ENCODE results near the gene LHX6.

Gene LHX6

DNA sequence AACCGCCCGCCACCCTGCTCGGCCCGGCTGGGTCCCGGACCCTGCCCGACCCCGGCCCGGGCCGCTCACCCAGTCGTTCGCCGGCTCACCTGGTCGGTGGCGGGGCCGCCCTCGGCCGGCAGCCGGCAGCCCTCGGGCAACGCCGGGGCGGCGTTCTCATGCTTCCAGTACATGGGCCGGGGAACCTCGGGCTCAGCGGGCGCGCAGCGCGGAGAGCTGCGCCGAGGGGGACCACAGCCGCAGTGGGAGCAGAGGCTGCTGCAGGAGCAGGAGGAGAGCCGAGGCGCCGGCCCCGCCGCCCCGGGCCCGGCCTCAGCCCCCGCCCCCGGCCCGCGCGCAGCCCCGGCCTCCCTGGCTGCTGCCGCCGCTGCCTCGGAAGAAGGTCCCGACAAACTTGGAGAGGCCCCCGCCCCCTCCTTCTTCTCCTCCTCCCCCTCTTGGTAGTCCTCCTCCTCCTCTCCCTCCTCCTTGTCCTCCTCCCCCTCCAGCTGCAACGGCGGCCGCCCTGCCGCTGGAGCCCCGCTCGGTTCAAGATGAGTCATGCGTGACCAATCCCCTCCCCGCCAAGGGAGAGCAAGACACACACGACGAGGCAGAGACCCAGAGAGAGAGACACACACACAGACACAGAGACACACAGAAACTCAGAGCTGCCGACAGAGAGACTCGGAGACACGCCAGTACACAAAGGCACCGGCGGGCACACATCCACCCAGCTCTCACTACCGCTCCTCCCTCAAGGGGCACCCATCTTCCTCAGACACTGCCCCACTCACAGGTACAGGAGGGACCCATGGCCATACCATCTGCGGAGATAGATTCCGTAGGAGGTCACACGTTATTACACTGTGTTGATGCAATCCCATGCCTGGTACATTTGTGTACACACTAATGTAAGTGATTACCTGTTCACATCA is at the start of gene LHX6:
Gene LHX6 (minus strand): TSS at position 390 of the 917 bp plus-strand sequence. CDS start 217 bp downstream, at position 173.
- DNase-seq: no peak

DNA sequence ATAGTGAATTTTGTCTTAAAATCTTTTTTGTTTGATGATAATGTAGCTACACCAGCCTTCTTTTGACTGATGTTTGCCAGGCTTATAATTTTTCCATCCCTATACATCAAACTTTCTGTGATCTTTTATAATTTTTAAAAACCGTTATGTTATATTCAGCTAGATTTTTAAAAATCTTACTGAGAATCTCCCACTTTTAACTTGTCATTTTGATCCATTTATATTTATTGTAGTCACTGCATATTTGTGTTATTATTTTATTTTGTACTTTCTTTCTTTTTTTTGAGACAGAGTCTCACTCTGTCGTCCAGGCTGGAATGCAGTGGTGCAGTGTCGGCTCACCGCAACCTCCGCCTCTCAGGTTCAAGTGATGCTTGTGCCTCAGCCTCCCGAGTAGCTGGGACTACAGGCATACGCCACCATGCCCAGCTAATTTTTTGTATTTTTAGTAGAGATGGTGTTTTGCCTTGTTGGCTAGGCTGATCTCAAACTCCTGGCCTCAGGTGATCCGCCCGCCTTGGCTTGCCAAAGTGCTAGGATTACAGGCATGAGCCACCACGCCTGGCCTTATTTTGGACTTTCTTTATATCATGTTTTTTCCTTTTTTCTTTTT is 48.6 kb upstream of the LHX6 start:
- DNase-seq: no peak

DNA sequence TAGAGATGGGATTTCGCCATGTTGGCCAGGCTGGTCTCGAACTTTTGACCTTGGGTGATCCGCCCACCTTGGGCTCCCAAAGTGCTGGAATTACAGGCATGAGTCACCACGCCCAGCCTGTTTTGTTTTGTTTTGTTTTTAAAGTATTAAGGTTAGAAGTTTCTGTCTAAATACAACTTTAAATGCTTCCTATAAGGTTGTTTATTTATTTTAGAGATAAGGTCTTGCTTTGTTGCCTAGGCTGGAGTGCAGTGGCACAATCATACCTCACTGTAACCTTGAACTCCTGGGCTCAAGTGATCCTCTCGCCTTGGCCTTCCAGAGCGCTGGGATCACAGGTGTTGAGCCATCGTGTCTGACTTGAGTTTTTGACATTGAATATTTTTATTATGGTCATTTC is 47.3 kb upstream of the LHX6 start:
- no peak for DNase-seq

DNA sequence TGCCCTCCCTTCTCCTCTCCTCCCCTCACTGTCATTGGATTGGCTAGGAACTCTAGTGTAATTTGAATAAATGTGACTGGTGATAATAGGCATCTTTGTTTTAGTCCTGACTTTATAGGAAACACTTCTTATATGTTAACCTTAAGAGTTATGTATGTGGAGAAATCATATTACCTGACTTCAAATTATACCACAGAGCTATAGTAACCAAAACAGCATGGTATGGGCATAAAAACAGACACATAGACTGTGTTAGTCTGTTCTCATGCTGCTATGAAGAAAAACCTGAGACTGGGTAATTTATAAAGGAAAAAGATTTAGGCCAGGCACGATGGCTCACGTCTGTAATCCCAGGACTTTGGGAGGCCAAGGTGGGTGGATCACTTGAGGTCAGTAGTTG is 45.3 kb upstream of the LHX6 start:
- DNase-seq: no peak

DNA sequence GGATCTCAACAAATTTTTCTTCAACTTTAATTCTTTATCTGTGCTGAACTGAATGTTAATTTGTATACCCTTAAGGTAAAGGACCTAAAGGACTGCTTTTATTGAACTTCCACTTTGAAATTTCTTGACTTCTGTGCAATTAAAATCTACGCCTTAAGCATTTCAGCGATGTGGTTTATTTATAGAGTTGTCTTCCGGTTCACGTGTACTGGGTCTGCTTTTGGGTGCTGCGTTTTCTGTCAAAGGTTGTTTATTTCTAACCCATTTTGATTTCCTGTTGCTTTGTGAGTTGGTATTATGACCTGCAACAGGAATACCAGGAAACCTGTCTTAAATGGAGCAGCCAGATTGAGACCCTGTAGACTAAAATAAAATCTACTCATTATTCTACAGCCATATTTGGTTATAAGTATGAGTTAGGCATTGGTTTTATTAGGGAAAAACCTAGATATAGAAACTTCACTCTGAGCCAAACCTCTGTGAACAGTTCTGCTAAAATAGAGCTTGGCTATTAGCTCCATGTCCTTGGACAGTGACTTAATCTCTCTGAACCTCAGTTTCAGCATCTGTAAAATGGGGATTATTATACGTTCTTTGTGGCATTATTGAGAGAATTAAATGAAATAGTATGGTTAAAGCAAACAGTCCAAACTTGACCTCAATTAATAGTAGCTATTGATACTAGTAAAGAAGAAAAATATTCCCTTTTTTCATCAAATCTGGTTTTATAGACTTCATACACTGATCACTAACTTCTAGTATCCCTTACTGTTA is 39.5 kb upstream of the LHX6 start:
- no peak for DNase-seq

DNA sequence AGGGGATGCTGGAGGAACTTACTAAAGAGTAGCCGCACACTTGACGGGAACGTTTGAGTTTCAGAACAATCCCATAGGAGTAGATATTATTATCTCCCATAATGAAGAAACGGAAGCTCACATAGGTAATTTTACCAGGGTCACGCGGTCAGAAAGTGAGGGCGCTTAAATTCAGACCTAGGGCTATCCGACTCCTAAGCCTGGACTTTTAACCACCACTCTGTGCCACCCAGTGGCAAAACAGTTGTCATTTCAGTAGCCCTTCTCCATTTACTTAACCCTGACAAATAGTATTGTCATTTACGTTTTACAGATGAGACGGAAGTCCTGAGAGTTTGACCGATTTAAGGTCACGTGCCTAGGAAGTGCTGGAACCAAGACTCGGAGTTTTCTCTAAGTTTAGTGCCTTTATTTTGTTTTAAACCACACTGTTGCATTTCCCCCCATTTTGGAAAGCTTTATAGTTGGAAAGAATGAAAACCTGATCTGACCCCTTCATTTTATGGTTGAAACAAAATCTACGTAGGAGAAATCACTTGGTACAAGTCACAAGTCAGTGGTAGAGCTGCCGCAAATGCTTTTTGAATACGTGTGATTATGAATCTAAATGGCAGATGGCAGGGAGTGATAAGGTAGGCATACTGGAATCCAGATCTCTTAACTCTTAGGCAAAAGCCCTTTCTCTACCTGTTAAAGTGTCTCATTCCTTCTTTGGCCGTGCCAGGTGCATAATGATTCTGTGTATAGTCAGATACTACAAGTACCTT is 36.6 kb upstream of the LHX6 start:
- no peak for DNase-seq

DNA sequence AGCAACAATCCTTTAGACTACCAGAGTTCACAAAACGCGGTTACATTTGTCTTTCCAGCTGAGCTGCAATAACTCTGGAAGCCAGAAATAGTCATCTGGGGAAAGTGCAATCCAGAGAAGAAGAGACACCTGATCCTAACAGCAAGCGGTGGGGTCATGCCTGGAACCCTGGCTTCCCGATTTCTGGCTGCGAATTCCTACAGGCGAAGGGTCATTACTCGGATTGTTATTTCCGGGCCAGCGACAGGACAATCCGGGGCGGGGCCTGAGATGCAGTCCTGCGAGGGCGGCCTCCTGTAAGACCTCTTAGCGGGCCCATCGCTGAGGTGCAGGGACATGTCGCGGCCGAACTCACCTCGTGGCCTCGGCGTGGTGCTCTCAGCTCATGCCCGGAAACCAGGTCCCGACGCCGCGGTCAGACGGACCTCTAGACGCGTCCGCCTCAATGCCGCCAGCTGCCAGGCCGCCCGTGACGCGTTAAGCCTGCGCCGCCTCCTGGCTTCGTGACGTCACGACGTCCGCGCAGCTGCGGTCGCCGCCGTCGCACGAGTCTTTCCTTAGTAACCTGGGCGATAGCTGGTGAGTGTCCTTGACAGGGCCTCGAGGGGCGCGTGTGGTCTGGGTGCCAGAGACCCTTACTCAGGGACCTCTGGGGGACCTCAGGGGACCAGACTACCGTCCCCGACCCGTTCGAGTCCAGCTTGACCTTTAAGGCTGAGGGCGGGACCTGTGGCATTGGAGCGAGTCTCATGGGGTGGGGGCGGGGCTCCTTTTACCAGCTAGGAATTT is 35.8 kb upstream of the LHX6 start, which contains the start of the genes MRRF and RBM18:
Gene MRRF (plus strand): TSS at position 523 of the 789 bp plus-strand sequence. CDS start 6,010 bp downstream, outside the sequence.
Gene RBM18 (minus strand): TSS at position 481 of the 789 bp plus-strand sequence. CDS start 3,348 bp downstream, outside the sequence.
- DNase-seq: peak; percentile 87

DNA sequence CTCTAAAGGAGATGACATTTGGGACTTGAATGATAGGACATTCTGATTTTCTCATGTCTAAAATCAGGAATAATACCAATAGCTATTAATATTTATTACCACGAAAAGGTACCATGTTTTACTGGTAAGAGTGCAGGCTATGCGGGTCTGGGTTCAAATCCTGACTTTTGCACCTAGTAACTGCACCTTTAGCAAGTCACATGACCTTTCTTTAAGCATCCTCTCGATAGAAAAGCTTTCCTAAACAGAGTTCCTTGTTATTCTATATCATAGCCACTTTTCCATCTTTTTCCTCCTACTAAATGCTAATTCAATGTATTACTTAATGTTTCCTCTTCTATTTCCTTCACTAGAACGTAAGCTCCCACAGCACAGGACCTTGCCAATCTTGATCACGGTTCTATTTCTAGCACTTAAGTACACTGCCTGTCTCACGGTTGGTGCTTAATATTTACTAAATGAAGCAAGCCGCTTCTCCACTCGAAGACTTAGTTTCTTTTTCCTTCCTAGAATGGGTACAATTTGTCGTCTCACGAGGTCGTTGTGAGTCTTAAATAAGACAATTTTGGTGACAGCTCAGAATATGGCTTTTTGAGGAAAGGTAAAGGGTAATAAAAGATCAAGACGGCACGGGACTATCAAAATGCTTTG is 35.1 kb upstream of the LHX6 start:
- DNase-seq: no peak

DNA sequence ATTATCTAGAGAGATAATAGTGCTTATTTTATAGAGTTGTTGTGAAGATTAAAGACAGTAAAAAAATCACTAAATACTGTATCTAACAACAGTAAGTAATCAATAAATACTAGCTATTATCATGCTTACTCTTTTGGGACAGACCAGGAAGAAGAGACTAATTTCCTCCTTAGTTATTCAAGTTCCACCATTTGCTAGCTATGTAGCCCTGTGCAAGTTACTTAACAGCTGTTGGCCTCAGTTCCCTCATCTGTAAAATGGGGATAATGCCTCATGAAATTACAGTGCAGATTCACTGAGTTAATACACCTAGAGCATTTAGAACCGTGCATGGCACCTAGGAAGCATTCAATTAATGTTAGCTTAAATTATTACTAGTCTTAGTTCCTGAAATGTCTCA is 33.3 kb upstream of the LHX6 start:
- no peak for DNase-seq

DNA sequence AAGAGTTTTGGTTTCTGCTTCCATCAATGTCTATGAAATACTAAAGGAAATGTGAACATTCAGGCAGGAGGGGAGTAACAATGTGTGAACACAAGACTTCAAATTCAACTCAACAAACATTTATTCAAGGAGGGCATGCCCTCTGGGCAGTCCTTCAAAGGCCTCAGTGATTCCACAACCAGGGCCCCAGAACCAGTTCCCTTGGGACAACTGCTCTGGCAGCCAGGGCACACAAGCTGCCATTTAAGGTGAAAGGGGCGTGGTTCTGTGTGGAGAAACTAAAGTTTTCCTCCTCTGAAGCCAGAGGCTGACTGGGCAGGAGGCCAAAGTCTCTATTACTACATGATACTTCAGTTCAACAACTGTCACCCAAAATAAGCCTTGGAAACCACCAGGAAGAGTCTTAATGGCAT is 32.7 kb upstream of the LHX6 start:
- no peak for DNase-seq

DNA sequence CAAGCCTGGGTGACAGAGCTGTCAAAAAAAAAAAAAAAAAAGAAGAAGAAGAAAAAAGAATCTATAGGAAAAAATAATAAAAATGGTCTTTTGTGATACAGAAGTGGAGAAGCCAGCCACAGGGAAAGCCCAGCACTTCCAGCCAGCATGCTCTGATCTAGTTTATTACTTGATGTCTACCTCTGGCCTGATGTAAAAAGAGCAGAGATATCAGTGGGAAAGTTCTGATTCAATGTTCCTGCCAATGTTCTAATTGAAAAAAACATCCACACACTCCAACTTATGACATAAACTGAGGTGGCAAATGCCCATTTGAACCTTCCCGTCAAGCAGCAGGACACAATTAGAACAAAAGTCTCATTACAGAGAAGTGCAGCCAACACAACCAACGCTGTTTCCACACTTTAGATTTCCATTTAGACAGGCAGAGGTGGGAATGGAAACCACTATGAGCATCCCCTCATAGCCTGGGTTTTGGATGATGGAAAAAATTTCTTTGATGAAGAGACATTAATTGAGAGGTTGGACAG is 30.2 kb upstream of the LHX6 start:
- no peak for DNase-seq

DNA sequence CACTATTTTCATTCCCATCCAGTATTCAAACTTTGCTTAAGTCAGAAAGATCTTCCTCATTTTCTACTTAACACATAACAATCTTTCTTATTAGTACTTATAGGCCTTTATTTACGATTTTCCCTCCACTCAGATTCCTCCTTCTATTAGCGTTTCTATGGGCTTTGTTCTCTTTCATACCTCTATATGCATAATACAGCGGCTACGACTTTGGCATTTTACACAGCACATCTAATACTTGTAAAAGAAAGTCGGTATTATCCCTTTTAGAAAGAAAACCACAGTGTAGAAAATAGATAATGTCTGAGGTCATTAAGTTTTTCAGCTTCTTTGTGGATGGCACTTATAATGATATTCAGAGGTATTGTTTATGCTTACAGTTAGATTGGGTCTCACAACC is 27.4 kb upstream of the LHX6 start:
- DNase-seq: no peak

DNA sequence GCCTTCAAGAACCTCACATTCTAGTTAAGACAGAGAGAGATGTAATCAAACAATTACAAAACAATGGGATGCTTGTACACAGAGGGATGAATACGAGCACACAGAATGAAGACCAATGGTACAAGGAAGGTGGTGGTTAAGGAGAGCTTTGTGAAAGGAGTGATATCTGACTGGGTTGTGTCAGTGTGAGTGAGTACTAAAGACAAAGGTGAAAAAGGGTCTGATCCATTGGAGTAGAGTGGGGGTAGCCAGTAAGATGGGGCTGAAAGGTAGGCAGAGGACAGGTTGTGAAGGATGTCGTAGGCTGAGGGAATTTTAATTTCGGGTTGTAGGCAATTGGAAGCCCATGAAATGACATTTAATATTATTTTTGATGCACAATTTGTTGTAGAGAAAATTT is 26.0 kb upstream of the LHX6 start:
- DNase-seq: no peak

DNA sequence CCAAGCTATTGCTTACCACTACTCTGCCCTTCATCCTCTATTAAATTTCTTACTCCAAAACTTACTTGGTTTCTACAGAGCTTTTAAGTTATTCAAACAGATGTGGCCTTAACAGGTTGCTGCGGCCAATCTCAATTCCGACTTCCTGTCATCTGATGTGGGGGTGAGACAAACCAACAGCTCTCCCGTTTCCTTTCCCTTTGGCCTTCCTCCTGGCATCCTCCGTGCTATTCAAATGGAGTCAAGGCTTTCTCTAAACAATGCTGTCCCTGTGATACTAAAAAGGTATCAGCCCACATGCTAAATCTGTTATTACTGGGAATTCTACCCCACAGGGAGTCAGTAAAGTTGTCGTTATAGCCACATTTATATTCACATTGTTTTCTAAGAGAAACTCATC is 24.0 kb upstream of the LHX6 start:
- no peak for DNase-seq

DNA sequence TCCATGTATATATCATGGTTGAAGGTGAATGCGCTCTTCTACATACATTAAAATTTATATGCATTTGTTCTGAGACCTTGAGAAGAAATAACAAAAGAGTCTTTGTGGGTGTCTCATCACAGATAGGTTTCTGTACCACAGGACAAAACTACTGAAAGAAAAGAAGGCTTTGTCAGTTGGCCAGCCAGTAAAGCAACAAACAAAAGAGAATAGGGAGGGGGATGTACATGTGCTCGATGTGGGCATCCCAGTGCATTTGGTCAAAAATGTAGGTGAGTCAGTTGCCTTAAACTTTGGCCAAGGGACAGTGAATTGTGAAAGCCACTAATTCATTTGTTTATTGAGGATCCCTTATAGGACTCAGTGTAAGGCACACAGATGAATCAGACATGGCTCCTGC is 22.6 kb upstream of the LHX6 start:
- no peak for DNase-seq

DNA sequence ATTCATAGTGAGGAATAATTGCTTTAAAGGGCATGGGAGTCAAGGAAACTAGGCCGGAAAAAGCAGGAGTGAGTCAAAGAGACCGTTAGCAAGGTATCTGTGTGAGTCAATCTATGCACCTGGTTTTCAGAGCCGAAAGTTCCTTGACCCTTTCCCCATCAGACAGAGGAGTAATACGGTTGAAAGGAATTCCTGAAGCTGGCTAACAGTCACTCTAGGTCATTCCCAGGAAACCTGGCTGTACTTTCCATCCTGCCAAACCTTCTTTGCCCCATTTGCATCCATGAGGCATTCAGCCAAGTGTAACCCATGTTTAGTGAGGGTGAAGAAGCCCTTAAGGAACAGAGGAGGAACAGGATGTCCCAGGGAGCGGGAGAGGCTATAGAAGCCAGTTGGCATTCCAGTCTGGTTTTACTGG is 19.7 kb upstream of the LHX6 start:
- DNase-seq: no peak

DNA sequence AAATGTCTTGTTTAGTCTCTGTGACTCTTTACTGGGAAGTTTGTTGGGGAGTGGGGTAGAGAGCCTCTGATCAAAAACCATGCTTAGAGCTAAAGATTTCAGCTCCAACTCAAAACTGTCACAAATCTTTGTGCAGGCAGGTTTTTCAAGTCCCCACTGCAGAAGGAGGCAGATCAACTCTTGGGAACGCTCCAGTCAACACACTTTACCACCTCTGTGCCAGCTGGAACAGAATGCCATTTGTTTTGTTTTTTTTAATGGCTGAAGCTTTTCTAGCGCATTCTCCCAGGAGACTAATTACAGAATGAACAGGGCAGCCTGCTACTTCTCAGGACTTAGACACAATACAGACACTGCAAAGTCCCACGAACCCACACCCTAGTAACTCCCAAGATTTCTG is 17.9 kb upstream of the LHX6 start:
- DNase-seq: no peak

DNA sequence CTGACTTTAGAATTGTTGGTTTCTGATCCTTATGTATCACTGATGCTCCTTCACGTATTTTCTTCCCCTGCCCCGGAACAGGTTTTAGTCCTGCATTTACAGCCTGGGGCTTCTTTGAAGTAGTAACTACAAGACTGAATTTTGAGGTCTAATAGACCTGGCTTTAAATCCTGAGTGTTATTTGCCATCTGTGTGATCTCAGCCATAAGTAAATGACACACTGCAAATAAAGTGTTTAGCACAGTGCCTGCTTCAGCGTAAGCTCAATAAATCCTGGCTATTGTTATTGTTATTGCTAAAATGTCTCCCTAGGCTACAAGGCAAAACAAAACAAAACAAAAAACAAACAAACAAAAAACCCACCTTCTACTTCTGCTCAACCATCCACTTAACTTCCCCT is 15.6 kb upstream of the LHX6 start:
- no peak for DNase-seq

DNA sequence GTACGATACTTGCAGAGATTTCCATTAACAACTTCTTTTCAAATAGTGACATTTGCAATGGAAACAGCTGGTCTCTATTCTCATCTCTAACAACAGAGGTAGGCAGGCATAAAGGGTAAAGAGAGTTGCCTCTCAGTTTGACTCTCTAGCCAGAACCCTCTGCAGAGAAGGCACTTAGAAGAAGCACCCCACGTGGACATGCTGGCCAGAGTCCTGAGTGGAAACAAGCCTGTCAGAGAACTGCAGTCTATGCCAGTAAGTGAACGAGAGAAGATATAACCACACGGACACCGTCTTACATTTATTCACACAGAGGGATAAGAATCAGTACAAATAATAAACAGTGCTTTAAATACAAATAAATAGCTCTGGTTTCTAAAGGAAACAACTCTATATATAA is 11.0 kb upstream of the LHX6 start:
- no peak for DNase-seq

DNA sequence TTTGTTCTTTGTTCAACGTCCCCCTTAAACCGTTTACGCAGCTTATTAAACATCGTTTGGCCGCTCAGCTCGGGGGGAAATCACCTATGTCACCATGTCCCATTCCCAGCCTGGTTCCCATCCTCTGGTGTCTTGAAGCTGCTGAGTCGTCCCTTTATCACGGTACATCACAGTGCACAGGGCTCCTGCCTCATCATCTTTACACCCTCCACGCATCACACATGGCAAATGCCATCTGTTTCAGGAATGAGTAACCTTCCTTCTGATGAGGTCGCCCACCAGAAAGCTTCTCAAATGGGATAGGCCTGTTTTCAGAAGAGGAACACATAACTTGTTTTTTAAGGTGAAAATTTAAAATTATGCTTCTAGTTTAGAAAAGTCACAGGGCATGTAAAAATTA is 7.9 kb upstream of the LHX6 start:
- DNase-seq: no peak
